Keratinocyte (primary cell): ENCODE results near the gene SECTM1.

ENCODE experiments used
- EZH2 ChIP-seq: IDR thresholded peaks from one replicate; pipeline ENCODE4 v1.6.1; 2012; ENCODE audit warnings: inconsistent platforms, mild to moderate bottlenecking, low read length, moderate library complexity
- TF ChIP-seq, protein P1 (sequence below), 3 experiments: IDR thresholded peaks in 1 of 3; conservative IDR thresholded peaks in 1 of 3; optimal IDR thresholded peaks in 1 of 3; 2 replicates in 2 of 3; 3 replicates in 1 of 3; pipeline versions ENCODE3 to v1.5.1; 2011; ENCODE audit warnings: low read length in 3 of 3, mild to moderate bottlenecking in 3 of 3, moderate library complexity in 2 of 3, control low read depth in 1 of 3, inconsistent platforms in 1 of 3; ENCODE audit not compliant: insufficient read depth in 2 of 3; ENCODE audit errors: extremely low read depth in 1 of 3

- TF ChIP-seq, protein P1, sequence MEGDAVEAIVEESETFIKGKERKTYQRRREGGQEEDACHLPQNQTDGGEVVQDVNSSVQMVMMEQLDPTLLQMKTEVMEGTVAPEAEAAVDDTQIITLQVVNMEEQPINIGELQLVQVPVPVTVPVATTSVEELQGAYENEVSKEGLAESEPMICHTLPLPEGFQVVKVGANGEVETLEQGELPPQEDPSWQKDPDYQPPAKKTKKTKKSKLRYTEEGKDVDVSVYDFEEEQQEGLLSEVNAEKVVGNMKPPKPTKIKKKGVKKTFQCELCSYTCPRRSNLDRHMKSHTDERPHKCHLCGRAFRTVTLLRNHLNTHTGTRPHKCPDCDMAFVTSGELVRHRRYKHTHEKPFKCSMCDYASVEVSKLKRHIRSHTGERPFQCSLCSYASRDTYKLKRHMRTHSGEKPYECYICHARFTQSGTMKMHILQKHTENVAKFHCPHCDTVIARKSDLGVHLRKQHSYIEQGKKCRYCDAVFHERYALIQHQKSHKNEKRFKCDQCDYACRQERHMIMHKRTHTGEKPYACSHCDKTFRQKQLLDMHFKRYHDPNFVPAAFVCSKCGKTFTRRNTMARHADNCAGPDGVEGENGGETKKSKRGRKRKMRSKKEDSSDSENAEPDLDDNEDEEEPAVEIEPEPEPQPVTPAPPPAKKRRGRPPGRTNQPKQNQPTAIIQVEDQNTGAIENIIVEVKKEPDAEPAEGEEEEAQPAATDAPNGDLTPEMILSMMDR (optimal IDR thresholded peaks at IDR 0.05 in 1 of 3, IDR thresholded peaks at IDR 0.05 in 1 of 3, conservative IDR thresholded peaks at IDR 0.05 in 1 of 3; ENCODE audit: extremely low read depth in 1 of 3, insufficient read depth in 2 of 3, low read length in 3 of 3), result no peak
- TF ChIP-seq EZH2, result no peak
Measured at GRCh38 chr17:82329683-82330321, 3.8 kb downstream of the SECTM1 start.
